Measurements from ENCODE around the gene GALK1. TPM values are rescaled to one million over a fixed set of nuclear protein-coding genes. Genes with fewer than 3 reads are reported as not detected.
A peak's percentile ranks its signal among the peaks of the same experiment; 100 is the strongest.

GALK1 gene
- total and polyA plus RNA-seq, 9 of the 15 experiments (the other 6 are each of a cell fraction or from before 2014, with no cell fraction given): 0.45 to 51.6 (median 17.4) TPM

DNA sequence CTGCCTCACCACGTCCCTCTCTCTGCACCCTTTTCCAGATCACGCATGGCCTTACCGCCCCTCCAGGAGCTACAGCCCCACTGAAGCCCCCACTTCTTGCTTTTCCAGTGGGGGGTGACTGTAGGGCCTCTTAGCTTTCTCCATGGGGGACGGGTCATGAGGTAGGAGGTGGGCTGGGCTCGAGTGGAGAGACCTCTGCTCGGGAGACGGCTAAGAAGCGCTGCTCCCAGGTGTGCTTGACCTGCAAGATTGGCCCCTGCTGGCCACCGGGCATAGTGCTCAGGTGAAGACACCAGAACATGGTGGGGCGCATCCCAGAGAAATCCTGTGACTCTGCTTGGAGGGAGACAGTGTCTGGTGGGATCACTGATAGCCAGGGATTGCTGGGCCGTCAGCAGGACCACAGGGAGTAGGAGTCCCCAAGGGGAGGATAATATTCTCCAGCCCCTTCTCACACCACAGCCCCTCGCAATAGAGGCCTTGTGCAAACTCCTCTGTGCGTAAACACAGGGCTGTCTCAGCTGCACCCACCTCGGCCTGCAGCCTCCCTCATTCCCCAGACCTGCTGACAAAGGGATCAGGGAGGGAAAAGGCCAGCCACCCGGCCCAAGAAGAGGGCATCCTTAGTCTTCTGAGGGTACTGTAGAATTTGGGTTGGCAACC lies 8.9 kb upstream of the GALK1 start:
- FAIRE-seq: no peak
- TF ChIP-seq ZNF609 (CRISPR knock-in tag; IDR thresholded peaks at IDR 0.05; ENCODE audit: borderline replicate concordance) (0 out of 2 replicates have a peak, but pooled peaks have one; percentile 9), SIX5 (IDR thresholded peaks at IDR 0.05; ENCODE audit: borderline replicate concordance in 1 of 2, insufficient read depth in 1 of 2, low read depth in 1 of 2, low read length in 2 of 2) (no peak), IRF2 (CRISPR knock-in tag; IDR thresholded peaks at IDR 0.05) (peak; percentile 87), PURB (CRISPR knock-in tag; IDR thresholded peaks at IDR 0.05; ENCODE audit: low read depth) (no peak), L3MBTL2 (IDR thresholded peaks at IDR 0.05) (no peak), XRCC5 (IDR thresholded peaks at IDR 0.05; ENCODE audit: low read depth, low read length) (0 out of 2 replicates have a peak, but pooled peaks have one; percentile 19), ZBTB17 (CRISPR knock-in tag; IDR thresholded peaks at IDR 0.05) (no peak), MED1 (CRISPR knock-in tag; IDR thresholded peaks at IDR 0.05; ENCODE audit: borderline replicate concordance) (0 out of 2 replicates have a peak, but pooled peaks have one; percentile 64), ZNF668 (CRISPR knock-in tag; IDR thresholded peaks at IDR 0.05) (no peak), EP400 (IDR thresholded peaks at IDR 0.05) (no peak), ARID4B (CRISPR knock-in tag; IDR thresholded peaks at IDR 0.05) (no peak)

More for the DNA sequence above, 8.9 kb upstream of the GALK1 start:
- Histone ChIP-seq H4K20me1 (replicated peaks; ENCODE audit: control insufficient read depth, insufficient read depth, low read length) (peaks cover 36% of the 10 kb centered on the region), H3K9me1 (ENCODE audit: control insufficient read depth, insufficient read depth, low read length) (no peaks in the 10 kb centered on the region), H3K36me3 (ENCODE audit: control insufficient read depth, insufficient read depth, low read length) (peaks cover 29% of the 10 kb centered on the region), H3K4me1 (replicated peaks in 1 of 2; ENCODE audit: control insufficient read depth in 2 of 2, insufficient read depth in 2 of 2, low read length in 2 of 2) (peaks cover 3 to 7% of the 10 kb centered on the region in 2 experiments; a peak in 4 of 5 replicates), H3K4me2 (ENCODE audit: insufficient read depth, low read length) (no peak overlapping the region), H3K79me2 (ENCODE audit: control insufficient read depth, insufficient read depth, low read length) (peaks cover 28% of the 10 kb centered on the region), H2AFZ (ENCODE audit: low read depth, low read length) (no peak overlapping the region), H3K9me3 (replicated peaks; ENCODE audit: control insufficient read depth, insufficient read depth, low read depth, low read length) (no peaks in the 10 kb centered on the region), H3K9ac (ENCODE audit: insufficient read depth in 1 of 2, low read depth in 2 of 2, low read length in 2 of 2) (no peak overlapping the region), H3K27me3 (ENCODE audit: control insufficient read depth in 2 of 2, insufficient read depth in 2 of 2, low read length in 2 of 2) (no peaks in the 10 kb centered on the region), H3K27ac (ENCODE audit: extremely low read depth, low read depth, low read length) (no peak overlapping the region), H3K4me3 (no peak overlapping the region)
- ATAC-seq (no peak), DNase-seq (ENCODE audit: extremely low read depth in 1 of 4, low spot score in 3 of 4) (no peak)
- ChIA-PET POLR2A (interaction anchor here (0.6 to 11.1 kb wide), 40 partner anchors 12 to 1029 kb away, joined by 3 to 464 read pairs (median 4); partner anchors contain the start of genes FBF1, GALK1, LLGL2 and RECQL5), CTCF (ENCODE audit: low intra/inter-chr PET ratio) (no interaction called here)
- in situ Hi-C loops (cut with MboI): loop anchor here (10.0 kb wide), 1 partner anchor 231 kb away; the partner anchor contains the start of gene CDK3
- 63% methylated on average over 14 of the region's 15 CpGs for WGBS (ENCODE audit: insufficient coverage, low coverage, missing lambda C conversion rate)
- BruUV-seq (replicated peaks): no TSS peak
- intact Hi-C loops (cut with micrococcal nuclease): no loop called here

All from K562 (cell line).